ENCODE measurements around the gene HSPD1. TPM values are rescaled to one million over a fixed set of nuclear protein-coding genes. Genes with fewer than 3 reads are reported as not detected.

Gene HSPD1
- total and polyA plus RNA-seq, 9 of the 15 experiments (the other 6 are each of a cell fraction or from before 2014, with no cell fraction given), result 398 to 1,014 (median 622) TPM

GRCh38 chr2:197464175-197464574 lies 35.5 kb downstream of the HSPD1 start (continued):
- TF ChIP-seq ZNF316 (IDR thresholded peaks at IDR 0.05) (peak; percentile 55), E2F6 (IDR thresholded peaks at IDR 0.05; ENCODE audit: borderline replicate concordance in 1 of 2, extremely low read depth in 1 of 2, insufficient read depth in 1 of 2, insufficient read length in 1 of 2, low read depth in 1 of 2, low read length in 1 of 2, poor library complexity in 1 of 2, severe bottlenecking in 1 of 2) (no peak), ZNF79 (CRISPR knock-in tag; IDR thresholded peaks at IDR 0.05; ENCODE audit: low read depth) (no peak), MTA3 (IDR thresholded peaks at IDR 0.05; ENCODE audit: borderline replicate concordance) (no peak), COPS2 (conservative IDR thresholded peaks at IDR 0.05) (no peak), NR2C2 (CRISPR knock-in tag; IDR thresholded peaks at IDR 0.05) (no peak), NR2C2 (tag; IDR thresholded peaks at IDR 0.05) (no peak), ZBTB7A (IDR thresholded peaks at IDR 0.05; ENCODE audit: borderline replicate concordance, control insufficient read depth, low read depth, low read length) (no peak), NCOA2 (IDR thresholded peaks at IDR 0.05; ENCODE audit: partially characterized antibody in 2 of 2) (no peak), RBM17 (IDR thresholded peaks at IDR 0.05; ENCODE audit: borderline replicate concordance, low read depth, low read length) (no peak), NEUROD1 (IDR thresholded peaks at IDR 0.05; ENCODE audit: borderline replicate concordance, low read depth, low read length, partially characterized antibody) (no peak), MAFK (IDR thresholded peaks at IDR 0.05; ENCODE audit: low read length) (peak; percentile 64), ZNF764 (CRISPR knock-in tag; IDR thresholded peaks at IDR 0.05; ENCODE audit: low read depth) (no peak)

All from K562 (cell line).